DMS 273 treated with DMSO at 0.1 percent for 48 hours (cell line): ENCODE results near the gene PIAS2.
"Not testable (repeated sequence)": the region's sequence is repeated elsewhere in the genome, so short reads cannot be mapped to it uniquely, and the experiment has no call there.

Experiments
- DNase-seq: peaks from one replicate; lab custom pipeline; 2025; lab: John Stamatoyannopoulos, UW

PIAS2 gene

GRCh38 chr18:46899274-46899948, 17.9 kb downstream of the PIAS2 start:
- DNase-seq, result no peak

- no peak for DNase-seq
Measured at GRCh38 chr18:46894124-46894523, 23.2 kb downstream of the PIAS2 start.

- no peak for DNase-seq
Measured at GRCh38 chr18:46893360-46893759, 23.9 kb downstream of the PIAS2 start.

- DNase-seq, result no peak
Measured at GRCh38 chr18:46892842-46893241, 24.5 kb downstream of the PIAS2 start.

GRCh38 chr18:46891742-46892214, 25.5 kb downstream of the PIAS2 start:
- no peak for DNase-seq

GRCh38 chr18:46888965-46889364, 28.3 kb downstream of the PIAS2 start:
- no peak for DNase-seq

- no peak for DNase-seq
Measured at GRCh38 chr18:46886893-46887292, 30.4 kb downstream of the PIAS2 start.

GRCh38 chr18:46883180-46883579, 34.1 kb downstream of the PIAS2 start:
- no peak for DNase-seq

GRCh38 chr18:46877329-46877987, 39.8 kb downstream of the PIAS2 start:
- no peak for DNase-seq

GRCh38 chr18:46868169-46868921, 49.0 kb downstream of the PIAS2 start:
- DNase-seq, result no peak

GRCh38 chr18:46867367-46868143, 49.8 kb downstream of the PIAS2 start:
- DNase-seq, result no peak

- DNase-seq, result no peak
Measured at GRCh38 chr18:46866523-46866922, 50.8 kb downstream of the PIAS2 start.

GRCh38 chr18:46865245-46865644, 52.1 kb downstream of the PIAS2 start:
- DNase-seq, result not testable (repeated sequence)

- no peak for DNase-seq
Measured at GRCh38 chr18:46859855-46860254, 57.5 kb downstream of the PIAS2 start.

GRCh38 chr18:46858290-46858689, 59.0 kb downstream of the PIAS2 start:
- DNase-seq, result no peak

- no peak for DNase-seq
Measured at GRCh38 chr18:46856973-46857372, 60.3 kb downstream of the PIAS2 start.

GRCh38 chr18:46849007-46849406, 68.3 kb downstream of the PIAS2 start:
- no peak for DNase-seq

GRCh38 chr18:46843372-46843771, 73.9 kb downstream of the PIAS2 start:
- no peak for DNase-seq

- DNase-seq, result no peak
Measured at GRCh38 chr18:46842583-46842982, 74.7 kb downstream of the PIAS2 start.

GRCh38 chr18:46833899-46834298, 83.4 kb downstream of the PIAS2 start:
- DNase-seq, result no peak

GRCh38 chr18:46832849-46833248, 84.5 kb downstream of the PIAS2 start:
- DNase-seq, result no peak

GRCh38 chr18:46832422-46832821, 84.9 kb downstream of the PIAS2 start:
- not testable (repeated sequence) for DNase-seq
